Left hindlimb (tissue), 1 donor: Measurements from ENCODE around the gene DGKH.

Source experiments
- DNase-seq: peaks from one replicate; pipeline ENCODE4 v3.0.0-alpha.2; 2018

DGKH gene

GRCh38 chr13:42280537-42280936, 232.1 kb downstream of the DGKH start:
- no peak for DNase-seq

DNA sequence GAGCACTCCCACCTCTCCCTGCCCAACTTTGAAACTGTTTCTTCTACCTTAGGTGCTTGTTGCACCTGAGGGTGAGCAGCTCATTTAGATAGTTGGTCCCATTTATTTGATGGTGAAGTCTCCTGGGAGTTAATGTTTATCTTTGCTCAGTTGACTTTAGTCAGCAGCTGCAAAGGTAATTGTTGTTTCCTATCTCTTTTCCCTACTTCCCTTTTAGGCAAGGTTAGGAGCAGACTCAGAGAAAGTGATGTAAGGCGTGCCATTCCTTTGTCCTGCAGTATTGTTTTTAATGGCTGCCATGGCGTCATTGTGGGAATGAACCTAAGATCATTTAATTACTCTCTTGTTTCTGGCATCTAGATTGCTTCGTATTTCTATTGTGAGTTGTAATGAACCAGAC, 235.1 kb downstream of the DGKH start:
- no peak for DNase-seq

DNA sequence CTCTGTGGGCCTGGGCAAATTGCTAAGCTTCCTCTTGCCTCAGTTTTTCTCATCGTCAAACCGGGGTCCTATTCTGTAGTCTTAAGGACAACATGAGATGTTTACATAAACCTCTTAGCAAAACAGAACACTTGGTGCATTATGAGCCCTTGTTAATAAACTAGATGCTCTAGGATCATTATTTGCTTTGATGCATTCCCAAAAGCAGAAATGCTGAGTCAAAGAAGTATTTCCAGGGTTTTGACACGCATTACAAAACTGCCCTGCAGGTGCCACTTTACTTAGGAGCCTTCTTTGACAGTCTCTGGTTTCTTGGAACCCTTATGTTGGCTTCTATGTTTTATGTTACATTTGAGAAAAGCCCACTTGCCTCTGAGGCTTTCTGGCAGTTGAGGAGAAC, 235.6 kb downstream of the DGKH start:
- DNase-seq = no peak
